HG03521 (cell line): Measurements from ENCODE around the gene GSE1.
"Not testable (repeated sequence)": the region's sequence is repeated elsewhere in the genome, so short reads cannot be mapped to it uniquely, and the experiment has no call there.

Experiments used
- ATAC-seq: cut with Tn5 transposase; IDR thresholded peaks from one replicate; pipeline ENCODE4 v1.9.1; 2021; ENCODE audit warnings: mild to moderate bottlenecking, moderate library complexity; ENCODE audit not compliant: unreplicated experiment

GSE1 gene

GRCh38 chr16:85589688-85590505 is 23.2 kb upstream of the GSE1 start:
- ATAC-seq: no peak

GRCh38 chr16:85590506-85590832 is 22.7 kb upstream of the GSE1 start:
- ATAC-seq: no peak

DNA sequence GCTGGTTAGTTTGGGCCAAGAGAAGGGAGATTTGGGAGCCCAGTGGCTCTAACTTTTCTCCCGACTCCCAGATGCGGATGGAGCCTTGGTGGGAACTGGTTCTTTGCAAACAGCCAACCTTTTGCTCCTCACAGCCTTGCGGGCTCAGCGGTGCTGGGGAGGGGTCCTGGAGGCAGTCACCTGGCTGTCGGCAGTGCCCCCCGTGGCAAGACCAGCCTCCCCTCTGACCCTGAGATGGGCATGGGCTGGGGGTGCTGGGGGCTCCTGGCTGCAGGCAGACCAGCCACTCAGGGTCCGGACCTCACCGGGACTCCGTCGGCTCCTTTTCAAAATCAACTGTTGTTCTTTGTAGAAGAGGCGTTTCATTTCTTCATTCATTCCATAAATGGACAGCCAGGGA is 21.7 kb upstream of the GSE1 start:
- ATAC-seq: no peak

GRCh38 chr16:85592277-85592676 is 20.8 kb upstream of the GSE1 start:
- not testable (repeated sequence) for ATAC-seq

DNA sequence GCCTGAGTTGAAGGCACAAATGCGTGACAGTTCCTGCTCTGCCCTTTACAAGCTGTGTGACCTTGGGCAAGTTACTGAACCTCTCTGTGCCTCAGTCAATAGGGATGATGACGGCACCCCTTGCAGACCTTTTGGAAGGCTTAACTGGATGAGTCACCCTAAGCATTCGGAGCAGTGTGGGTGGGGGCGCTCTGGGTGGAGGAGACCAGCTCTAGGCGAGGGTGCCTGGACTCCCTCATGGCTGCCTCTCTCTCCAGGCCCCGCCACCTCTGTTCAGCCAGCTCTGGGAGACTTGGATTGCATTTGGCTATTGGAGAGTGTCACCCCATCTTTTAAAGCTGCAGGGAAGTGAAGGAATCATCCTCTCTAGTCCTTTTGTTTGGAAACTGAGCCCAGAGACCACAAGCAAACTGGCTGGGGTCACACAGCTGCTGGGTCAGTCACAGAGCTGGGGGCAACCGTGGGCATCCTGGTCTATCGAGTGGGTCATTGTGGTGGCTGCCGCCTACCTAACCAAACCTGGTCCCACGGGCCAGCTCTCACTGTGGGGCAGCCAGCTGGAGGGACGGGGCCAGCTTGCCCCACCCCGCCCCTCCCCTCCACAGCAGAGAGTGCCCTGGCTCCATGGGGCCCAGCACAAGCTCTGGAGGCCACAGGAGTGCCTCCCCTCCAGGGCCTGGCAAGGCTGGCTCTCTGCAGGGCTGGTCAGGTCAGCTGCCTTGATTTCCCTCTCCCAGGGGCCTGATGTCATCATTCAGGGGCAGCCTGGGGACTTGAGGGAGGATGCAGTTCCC is 20.2 kb upstream of the GSE1 start:
- ATAC-seq: no peak

GRCh38 chr16:85593494-85594221 is 19.5 kb upstream of the GSE1 start:
- no peak for ATAC-seq

DNA sequence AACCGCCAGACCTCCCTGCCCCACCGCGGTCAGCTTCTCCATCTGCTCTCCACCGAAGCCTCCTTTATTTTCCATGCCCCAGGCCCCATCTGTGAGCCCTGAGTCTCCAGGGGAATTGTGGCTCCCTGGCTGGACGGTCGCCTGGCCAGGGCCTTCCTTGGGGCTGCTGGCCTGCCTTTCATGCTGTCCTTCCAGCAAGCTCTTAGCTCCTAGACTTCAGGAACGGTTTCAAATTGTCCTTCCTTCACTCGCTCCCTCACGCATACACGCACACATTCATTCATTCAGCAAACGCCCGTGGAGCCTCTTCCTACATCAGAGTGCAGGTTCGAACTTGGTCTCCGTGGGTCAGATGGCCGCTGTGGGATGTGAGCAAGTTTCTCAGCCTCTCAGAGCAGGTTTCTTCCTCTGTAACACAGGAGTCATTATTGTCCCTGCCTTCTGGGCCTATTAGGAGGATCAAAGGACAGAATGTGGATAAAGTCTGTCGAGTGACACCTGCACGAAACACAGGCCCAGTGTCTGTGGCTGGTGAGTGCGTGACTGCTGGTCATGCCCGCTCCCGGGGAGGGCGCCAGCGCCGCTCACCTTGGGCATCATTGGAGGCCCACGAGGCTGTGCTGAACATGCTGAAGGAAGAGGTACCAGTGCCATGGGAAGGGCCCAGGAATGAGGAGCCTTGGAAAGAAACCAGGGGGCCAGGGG is 18.7 kb upstream of the GSE1 start:
- ATAC-seq: no peak

- ATAC-seq: no peak
Observed at GRCh38 chr16:85594978-85595661, 18.0 kb upstream of the GSE1 start.

- ATAC-seq: no peak
Observed at GRCh38 chr16:85595812-85596502, 17.2 kb upstream of the GSE1 start.

DNA sequence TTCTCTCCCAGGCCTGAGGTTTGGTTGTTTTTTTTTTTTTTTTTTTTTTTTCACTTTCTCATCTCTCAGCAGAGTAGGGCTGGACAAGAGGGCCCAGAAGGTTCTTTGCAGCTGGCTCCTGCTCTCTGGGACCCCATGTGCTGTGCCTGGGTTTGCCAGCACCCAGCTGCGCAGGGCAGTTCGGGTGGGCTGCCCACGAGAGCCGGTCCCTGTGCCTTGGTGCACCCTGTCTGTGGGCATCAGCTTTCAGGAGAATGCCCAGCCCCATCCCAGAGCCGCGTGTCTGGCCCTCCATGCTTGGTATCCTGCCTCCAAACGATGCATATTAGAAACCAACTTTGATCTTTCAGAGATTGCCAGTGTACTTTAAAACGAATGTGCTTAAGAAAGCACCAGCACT is 15.0 kb upstream of the GSE1 start:
- no peak for ATAC-seq

GRCh38 chr16:85600078-85600477 is 13.0 kb upstream of the GSE1 start:
- no peak for ATAC-seq

DNA sequence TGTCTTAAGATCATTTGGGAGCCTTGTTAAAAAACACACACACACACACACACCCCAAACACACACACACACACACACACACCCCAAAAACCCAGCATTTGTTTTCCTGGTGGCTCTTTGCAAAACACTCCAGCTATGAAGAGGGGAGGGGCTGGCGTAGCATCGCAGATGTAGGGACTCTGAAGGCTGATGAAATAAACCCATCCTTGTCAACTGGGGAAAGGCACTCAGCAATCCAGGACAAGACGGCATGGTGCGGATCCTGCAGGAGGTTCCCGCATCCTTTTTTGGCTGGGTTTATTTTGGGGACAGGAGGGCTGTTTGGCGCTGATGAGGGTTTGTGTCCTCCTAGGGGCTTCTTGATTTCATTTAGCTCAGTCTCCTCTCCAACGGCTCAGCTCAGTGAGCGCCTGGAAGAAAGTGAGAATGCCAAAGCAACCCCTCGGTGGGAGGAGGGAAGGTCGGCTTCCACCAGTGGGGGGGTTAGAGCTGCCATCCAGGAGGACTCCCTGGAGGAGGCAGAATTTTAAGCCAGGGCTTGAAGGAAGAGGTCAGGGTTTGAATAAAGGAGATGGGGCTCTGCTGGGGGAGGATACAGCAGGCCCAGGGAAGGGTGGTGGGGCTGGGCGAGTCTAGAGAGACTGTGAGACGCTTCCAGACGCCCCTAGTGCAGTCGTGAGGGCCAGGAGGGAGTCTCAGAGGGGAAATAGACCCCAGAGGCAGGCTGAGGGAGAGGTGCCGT is 12.4 kb upstream of the GSE1 start:
- no peak for ATAC-seq

DNA sequence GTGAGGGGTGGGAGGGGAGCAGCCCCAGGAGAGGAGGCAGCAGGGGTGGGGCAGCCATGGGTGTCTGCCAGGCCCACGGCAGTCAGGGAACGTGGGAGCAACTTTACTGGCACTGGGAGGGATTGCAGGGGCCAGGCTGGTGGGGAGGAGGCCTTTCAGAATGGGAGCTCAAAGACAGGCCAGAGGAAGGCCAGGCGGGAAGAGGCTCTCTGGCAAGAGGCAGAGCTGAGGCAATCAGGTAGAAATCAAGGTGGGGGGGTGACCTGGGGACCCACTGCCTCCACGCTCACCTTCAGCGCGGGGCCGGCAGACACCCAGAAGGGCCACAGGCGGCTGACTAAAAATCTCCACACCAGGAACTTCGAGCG is 11.9 kb upstream of the GSE1 start:
- no peak for ATAC-seq

- no peak for ATAC-seq
Observed at GRCh38 chr16:85601730-85602401, 11.3 kb upstream of the GSE1 start.

DNA sequence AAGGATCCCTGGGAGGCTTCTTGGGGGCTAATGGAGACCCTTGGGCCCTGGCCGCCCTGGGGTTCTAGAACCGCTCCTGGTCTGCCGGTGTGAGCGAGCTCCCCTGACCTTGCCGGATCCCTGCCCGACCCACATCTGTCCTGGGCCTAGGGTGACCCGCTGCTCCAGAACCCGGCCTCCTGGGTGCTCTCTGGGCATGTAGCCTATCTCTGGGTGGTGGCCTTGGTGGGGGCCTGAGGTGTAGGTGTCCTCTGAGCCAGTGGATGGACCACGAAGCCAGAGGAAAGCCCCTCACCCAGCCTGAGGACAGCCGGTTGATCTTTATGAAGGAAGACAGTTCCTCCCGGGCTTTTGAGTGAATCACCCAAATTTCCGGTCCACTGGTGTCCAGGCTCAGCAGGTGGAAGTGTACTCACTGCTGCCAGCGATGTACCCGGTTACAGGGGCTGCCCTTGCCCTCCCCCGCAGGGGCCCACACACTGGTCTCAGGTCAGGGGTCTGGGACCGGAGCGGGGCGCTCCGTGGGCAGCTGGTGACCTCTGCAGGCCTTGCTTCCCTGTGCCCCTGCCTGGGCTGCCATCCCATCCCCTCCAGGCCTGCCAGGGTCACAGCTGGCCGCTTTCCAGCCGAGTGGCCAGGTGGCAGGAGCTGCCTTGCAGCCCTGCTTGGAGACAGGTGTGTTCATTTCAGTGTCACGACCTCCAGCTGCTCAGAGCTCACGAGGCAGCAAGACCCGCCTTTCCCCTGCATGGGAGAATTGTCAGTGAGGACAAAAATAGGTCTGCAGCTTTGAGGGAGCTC is 10.5 kb upstream of the GSE1 start:
- ATAC-seq: no peak

DNA sequence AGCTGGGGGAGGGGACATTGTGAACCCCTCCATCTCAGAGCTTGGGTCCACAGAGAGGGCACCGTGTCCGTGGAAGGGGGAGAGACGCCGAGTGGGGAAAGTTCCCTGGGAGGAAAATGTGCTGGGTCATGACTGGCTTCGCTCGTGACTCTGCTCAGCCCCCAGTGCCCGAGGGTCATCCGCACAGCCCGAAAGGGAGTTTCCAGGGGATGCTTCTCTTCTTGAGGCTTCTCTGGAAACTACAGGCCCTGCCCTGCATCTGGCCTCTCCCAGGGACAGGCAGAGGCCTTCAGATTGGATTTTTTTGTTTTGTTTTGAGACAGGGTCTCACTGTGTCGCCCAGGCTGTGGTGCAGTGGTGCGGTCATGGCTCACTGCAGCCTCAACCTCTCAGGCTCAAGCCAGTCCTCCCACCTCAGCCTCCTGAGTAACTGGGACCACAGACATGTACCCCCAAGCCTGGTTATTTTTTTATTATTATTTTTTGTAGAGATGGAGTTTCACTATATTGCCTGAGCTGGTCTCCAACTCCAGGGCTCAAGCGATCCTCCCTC is 9.8 kb upstream of the GSE1 start:
- no peak for ATAC-seq

- no peak for ATAC-seq
Observed at GRCh38 chr16:85604145-85604705, 8.9 kb upstream of the GSE1 start.
